Measurements from ENCODE around the gene SH2D4B.

- no peak for TF ChIP-seq CTCF (IDR thresholded peaks at IDR 0.05)
- TF ChIP-seq, protein P1, sequence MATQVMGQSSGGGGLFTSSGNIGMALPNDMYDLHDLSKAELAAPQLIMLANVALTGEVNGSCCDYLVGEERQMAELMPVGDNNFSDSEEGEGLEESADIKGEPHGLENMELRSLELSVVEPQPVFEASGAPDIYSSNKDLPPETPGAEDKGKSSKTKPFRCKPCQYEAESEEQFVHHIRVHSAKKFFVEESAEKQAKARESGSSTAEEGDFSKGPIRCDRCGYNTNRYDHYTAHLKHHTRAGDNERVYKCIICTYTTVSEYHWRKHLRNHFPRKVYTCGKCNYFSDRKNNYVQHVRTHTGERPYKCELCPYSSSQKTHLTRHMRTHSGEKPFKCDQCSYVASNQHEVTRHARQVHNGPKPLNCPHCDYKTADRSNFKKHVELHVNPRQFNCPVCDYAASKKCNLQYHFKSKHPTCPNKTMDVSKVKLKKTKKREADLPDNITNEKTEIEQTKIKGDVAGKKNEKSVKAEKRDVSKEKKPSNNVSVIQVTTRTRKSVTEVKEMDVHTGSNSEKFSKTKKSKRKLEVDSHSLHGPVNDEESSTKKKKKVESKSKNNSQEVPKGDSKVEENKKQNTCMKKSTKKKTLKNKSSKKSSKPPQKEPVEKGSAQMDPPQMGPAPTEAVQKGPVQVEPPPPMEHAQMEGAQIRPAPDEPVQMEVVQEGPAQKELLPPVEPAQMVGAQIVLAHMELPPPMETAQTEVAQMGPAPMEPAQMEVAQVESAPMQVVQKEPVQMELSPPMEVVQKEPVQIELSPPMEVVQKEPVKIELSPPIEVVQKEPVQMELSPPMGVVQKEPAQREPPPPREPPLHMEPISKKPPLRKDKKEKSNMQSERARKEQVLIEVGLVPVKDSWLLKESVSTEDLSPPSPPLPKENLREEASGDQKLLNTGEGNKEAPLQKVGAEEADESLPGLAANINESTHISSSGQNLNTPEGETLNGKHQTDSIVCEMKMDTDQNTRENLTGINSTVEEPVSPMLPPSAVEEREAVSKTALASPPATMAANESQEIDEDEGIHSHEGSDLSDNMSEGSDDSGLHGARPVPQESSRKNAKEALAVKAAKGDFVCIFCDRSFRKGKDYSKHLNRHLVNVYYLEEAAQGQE (IDR thresholded peaks at IDR 0.05; ENCODE audit: insufficient read depth in 1 of 2, low read depth in 2 of 2, low read length in 1 of 2) = no peak
- TF ChIP-seq SIN3A (IDR thresholded peaks at IDR 0.05; ENCODE audit: borderline replicate concordance, insufficient read depth, low read depth, low read length) = no peak
Observed at GRCh38 chr10:80540136-80540535, 2.4 kb downstream of the SH2D4B start.
